ENCODE results near the gene RRAGD.
"Not testable (repeated sequence)": the region's sequence is repeated elsewhere in the genome, so short reads cannot be mapped to it uniquely, and the experiment has no call there.

RRAGD gene

DNA sequence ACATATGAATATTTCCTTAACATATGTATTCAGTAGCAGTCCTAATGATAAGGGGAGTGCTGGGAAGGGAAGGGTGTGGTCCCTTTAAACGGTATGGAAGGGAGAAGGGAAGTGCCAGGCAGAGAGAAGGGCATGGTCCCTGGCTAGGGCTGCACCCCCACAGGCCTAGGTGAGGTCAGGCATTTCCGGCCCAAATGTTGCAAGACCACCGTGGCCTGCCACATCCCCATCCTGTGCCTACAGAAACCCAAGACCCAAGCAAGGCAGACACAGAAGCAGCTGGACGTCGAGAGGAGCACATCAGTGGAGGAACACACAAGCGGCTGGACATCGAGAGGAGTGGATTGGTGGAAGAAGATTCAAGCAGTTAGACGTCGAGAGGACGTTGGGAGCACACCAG lies 5.9 kb downstream of the RRAGD start:
- Histone ChIP-seq H3K27ac (no peak overlapping the region), H3K4me3 (no peak overlapping the region)
- no peak for DNase-seq (ENCODE audit: low spot score)
- TF ChIP-seq, protein P1, sequence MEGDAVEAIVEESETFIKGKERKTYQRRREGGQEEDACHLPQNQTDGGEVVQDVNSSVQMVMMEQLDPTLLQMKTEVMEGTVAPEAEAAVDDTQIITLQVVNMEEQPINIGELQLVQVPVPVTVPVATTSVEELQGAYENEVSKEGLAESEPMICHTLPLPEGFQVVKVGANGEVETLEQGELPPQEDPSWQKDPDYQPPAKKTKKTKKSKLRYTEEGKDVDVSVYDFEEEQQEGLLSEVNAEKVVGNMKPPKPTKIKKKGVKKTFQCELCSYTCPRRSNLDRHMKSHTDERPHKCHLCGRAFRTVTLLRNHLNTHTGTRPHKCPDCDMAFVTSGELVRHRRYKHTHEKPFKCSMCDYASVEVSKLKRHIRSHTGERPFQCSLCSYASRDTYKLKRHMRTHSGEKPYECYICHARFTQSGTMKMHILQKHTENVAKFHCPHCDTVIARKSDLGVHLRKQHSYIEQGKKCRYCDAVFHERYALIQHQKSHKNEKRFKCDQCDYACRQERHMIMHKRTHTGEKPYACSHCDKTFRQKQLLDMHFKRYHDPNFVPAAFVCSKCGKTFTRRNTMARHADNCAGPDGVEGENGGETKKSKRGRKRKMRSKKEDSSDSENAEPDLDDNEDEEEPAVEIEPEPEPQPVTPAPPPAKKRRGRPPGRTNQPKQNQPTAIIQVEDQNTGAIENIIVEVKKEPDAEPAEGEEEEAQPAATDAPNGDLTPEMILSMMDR (IDR thresholded peaks at IDR 0.05) = no peak

DNA sequence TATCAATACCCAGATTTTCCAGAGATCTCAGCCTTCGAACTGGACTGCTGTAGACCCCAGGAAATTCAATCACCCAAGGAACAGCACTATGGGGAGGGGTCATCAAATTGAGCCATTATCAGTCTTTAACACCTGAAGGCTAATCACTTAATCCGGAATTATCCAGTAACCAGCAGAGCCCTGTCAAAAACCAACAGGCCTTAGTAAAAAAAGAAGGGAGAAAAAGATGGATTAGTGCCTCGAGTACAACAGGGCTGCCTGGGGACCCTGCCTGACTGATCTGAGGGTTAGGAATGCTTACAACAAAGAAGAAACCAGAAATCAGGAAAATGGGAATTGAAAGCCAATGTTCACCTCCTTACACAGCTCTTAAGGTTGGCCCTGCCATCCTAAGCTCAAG lies 7.6 kb downstream of the RRAGD start:
- no peak for DNase-seq (ENCODE audit: low spot score)
- H3K4me3 ChIP-seq = no peak overlapping the region
- TF ChIP-seq, protein P1 (IDR thresholded peaks at IDR 0.05) = no peak
- H3K27ac ChIP-seq = no peak overlapping the region

DNA sequence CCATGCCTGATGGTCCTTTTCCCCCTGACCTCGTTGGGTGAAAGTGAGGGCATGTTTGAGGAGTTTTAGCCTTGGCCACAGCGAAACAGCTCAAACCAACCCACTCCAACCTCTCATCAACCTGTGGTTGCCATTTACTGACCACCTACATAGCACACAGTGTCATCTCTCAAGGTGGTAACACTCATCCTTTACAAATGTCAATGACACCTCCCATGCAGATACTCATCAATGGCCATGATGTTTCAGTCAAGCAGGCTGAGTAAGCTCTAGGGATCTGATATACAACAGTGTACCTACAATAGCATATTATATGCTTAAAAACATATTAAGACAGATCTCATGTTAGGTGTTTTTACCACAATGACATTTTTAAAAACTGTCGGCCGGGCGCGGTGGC lies 9.3 kb downstream of the RRAGD start:
- no peak overlapping the region for H3K27ac ChIP-seq
- no peak overlapping the region for H3K4me3 ChIP-seq
- DNase-seq (ENCODE audit: low spot score) = no peak
- TF ChIP-seq, protein P1 (IDR thresholded peaks at IDR 0.05) = no peak

DNA sequence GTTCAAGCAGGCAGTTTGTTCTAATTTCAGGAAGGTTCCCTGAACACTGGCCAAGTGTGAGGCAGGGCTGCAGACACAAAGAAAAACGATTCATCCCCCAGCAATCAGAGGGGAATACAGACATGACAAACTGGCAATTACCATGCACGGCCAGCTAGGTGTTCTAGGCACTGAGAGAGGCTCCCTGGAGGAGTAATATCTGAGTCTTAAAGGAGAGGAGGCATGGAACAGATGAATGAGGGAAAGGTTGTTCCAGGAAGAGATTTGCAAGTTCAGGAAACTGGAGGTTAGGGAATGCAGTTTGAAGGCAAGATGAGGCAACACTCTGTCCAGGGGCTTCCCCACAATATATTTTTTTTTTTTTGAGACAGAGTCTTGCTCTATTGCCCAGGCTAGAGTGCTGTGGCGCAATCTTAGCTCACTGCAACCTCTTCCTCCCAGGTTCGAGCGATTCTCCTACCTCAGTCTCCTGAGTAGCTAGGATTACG lies 11.1 kb downstream of the RRAGD start:
- DNase-seq (ENCODE audit: low spot score) = no peak
- H3K4me3 ChIP-seq = no peak overlapping the region
- no peak overlapping the region for H3K27ac ChIP-seq
- TF ChIP-seq, protein P1 (IDR thresholded peaks at IDR 0.05) = no peak

DNA sequence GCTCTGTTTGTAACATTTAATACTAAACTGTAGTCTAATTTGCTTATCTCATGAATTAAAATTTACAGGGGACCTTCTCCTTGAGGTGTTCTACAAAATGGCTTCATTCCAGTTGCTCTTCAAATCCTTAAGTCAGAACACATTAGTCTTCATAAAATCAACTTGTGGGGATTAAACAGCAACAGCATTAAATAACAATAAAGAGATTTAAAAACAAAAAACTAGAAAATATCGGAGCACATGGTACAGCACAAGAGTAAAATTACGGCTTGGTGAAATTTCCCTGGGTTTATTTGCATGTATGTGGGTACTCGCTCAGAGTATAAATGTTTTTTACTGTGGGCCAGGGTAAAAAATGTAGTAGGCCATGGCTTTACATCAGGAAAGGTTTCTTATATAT lies 12.0 kb downstream of the RRAGD start:
- TF ChIP-seq, protein P1 (IDR thresholded peaks at IDR 0.05) = no peak
- DNase-seq (ENCODE audit: low spot score) = no peak
- no peak overlapping the region for H3K27ac ChIP-seq

DNA sequence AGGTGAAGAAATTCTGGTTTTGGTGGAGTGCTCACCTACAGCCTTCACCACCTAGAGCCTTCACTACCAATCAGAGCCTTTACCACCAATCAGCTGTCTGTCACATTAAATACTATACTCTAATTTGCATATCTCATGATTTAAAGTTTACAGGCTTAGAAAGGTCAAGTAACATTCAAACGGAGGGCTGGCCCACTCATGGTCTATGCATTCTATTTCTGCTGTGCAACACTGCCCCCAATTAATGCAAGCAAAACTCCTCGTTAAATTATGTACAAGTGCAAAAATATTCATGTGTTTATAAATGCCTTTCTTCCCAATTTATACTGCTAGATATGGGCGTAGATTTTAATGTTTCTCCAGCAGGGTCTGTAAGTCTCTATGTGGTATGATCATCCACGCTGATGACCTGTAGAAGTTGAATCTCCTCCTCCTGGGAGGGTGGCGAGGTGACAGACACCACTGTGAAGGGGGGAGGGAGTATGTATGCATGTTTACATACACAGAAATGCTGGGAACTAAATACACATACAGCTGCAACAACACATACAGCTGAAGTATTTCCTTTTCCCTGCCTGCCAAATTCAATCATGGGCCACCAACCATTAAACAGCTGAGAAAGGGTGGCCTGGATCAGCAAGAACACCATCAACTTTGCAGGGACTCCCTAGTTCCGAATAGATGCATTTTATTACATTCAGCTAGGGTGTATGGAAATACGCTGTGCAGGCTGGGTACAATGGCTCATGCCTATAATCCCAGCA lies 13.1 kb downstream of the RRAGD start:
- no peak overlapping the region for H3K4me3 ChIP-seq
- no peak for DNase-seq (ENCODE audit: low spot score)
- no peak overlapping the region for H3K27ac ChIP-seq
- TF ChIP-seq, protein P1 (IDR thresholded peaks at IDR 0.05) = no peak

More for the DNA sequence above, 12.0 kb downstream of the RRAGD start:
- no peak overlapping the region for H3K4me3 ChIP-seq

DNA sequence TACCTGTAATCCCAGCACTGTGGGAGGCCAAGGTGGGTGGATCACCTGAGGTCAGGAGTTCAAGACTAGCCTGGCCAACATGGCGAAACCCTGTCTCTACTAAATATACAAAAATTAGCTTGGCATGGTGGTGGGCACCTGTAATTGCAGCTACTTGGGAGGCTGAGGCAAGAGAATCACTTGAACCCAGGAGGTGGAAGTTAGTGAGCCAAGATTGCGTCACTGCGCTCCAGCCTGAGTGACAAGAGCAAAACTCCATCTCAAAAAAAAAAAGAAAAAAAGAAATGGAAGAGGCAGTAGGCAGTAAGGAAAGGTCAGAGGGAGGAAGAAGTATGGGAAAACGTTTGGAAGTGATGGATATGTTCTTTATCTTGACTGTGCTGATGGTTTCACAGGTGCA lies 14.2 kb downstream of the RRAGD start:
- H3K4me3 ChIP-seq; DNase-seq (ENCODE audit: low spot score); H3K27ac ChIP-seq: not testable (repeated sequence)
